Cortex of kidney (tissue), 1 donor: ENCODE measurements around the gene MRM2.

Experiments
- DNase-seq: peaks from one replicate; lab custom pipeline; 2025; lab: John Stamatoyannopoulos, UW

Gene MRM2

DNA sequence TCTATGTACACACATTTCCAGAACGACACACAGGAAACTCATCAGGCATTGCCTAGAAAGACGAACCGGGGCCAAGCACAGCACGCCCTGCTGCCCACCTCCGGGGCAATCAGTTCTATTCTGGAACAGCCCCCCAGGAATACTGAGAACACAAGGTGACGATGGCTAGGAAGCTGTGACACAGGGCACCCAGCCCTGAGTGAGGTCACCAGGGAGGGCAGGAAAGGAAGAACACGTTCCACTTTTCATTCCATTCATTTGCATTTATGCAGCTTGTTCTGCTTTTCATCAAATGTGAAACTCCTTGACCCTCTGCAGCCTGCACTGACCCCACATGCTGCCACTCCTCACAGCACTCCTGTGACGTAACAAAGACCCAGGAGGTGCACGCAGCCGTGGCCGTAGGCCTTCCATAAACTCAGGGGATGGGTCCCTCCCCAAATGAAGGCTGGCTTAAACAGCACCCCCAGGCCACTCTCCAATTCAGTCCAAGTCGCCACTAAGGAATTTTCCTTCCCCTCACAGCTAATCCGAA, 38.2 kb downstream of the MRM2 start:
- DNase-seq = no peak

DNA sequence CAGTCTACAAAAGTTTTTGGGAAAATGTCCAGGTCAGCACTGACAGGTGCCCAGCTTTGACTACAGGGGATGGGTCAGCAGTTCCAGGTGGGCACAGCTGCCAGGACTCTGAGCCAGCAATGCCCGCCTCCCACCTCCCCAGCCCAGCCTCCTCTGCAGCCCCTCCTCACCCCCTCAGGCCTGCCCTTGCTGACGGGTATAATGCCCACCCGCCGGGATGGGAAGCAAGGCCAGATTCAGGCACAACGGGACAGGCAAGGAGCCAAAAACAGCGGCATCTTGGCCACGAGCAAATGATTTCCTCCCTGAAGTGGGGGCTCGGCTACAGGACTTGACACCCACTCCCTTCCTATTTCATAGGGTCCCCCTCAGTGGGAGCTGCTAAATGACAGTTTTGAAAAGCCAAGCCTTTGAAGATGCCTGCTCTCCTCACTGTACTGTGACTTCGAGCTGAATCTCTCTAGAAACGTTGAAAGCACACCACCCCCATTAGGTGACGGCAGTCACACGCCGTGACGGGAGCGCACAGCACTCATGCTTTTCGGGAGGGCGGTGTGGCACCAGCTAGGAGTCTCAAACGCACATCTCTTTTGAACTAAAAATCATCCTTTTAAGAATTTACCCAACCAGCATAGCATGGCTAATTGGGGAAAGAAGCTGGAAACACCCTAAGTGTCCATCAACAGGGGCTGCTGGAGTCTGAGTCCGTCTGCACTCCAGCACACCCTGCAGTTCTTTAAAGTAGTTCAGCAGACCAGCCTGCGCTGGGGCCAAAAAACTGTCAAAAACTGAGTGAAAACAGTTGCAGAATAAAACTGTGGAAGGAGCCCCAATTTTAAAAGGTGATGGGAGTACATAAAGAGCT, 38.9 kb downstream of the MRM2 start:
- no peak for DNase-seq

DNA sequence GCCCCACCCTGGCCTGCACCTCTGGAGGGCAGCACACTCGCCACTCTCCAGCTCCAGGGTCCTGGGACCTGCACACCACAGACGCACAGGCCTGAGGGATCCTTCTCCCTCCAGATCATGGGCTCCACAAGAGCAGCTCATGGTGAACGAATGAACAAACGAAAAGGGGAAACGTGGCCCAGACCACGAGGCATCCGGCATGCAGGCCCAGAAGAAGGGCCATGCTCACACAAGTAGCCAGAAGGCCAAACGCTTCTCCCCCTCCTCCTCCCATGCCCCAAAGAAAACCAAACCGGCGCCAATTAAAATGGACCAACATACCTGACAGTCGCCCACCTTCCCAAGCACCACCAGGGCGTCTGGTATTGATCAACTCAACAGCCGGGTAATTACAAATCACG, 39.6 kb downstream of the MRM2 start:
- DNase-seq = no peak

DNA sequence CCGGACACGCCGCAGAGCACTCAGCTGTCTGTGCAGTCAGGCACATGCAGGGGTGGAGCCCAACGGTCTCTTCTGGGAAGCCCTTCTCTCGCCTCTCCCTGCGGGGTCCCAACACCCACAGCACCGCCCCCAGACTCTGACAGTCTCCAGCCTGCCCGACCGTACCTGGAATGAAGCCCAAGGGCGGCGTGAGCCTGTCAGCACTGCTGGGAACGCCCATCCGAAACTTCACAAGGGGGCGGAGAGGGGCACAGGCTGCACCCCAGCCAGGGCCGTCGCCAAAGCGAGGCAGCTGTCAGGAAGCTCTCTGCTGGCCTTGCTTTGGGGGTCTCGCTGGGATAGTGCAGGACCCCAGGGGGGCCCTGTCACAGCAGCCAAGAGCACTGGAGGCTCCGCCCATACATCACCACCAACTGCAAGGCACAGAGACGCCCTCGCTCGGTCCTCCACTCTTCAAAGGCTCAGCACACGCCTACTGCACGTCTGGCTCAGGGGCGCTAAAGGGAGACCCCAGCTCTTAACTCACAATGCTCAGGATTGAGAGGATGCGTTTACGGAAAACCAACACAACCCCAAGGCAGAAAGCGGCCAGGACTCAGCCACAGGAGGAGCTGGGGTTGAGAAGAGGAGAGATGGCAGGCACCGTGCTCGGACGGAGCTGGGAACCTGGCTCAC, 40.2 kb downstream of the MRM2 start:
- DNase-seq = no peak

DNA sequence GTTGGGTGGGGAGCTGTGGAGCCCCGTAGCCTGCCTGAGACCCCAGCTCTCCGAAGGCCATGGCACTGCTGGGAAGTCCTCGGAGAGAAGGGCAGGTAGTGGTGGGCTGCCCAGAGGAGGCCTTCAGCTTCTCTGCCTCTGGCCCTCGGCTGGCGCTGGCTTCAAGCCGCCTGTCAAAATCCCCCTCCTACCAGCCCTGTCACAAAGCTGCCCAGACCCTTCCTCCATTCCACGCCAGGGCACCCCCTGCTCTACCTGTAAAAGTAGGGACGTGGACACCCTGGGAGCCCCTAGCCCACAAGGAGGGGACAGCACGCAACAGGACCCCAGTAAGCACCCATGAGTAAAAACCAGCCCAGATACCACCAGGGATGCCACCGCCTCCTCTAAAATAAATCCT, 40.9 kb downstream of the MRM2 start:
- DNase-seq = no peak

DNA sequence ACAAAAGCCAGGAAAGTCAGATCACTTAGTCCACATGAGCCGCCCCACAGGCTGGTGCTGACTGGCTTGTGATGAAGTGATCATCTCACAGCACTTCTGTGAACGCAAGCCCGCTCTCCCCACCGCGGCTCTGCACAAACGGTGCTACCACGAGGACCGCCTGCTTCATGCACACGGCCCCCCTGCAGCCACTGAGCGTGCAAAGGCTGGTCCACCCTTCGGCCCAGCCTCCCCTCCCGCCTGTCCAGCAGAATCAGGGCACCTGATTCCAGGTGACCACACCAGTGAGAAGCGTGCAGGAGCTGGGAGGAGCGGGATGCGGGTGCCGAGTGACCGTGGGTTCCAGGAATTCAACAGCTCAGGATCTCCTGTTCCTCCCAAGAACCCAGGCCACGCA, 41.4 kb downstream of the MRM2 start:
- DNase-seq = no peak

DNA sequence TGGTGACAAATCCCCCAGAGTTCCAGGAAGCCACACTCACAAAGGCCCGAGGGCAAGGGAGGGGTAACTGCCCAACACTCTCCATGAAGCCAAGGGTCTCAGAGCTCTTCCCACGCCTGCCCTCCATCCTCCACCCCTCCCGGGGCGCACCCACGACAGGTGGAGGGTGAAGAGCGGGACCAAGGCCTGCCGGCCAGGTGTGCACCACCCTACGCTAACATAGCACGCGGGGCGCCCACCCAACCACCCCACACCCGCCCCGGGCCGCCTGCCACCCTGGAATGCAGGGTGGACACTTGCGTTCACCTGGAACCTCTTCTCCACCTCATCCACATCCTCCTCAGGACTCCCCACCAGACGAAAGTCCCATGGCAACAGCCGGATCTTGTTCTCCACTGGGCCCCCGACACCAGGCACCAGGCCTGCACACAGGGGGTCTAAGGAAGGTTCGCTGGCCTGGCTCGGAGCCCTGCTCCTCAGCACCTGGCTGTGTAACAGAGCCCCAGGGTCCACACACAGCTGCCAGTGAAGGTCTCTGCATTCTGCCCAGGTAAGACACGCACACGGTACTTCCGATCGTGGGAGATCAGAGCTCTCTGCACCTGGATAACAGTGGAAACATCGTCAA, 41.9 kb downstream of the MRM2 start:
- DNase-seq = no peak

DNA sequence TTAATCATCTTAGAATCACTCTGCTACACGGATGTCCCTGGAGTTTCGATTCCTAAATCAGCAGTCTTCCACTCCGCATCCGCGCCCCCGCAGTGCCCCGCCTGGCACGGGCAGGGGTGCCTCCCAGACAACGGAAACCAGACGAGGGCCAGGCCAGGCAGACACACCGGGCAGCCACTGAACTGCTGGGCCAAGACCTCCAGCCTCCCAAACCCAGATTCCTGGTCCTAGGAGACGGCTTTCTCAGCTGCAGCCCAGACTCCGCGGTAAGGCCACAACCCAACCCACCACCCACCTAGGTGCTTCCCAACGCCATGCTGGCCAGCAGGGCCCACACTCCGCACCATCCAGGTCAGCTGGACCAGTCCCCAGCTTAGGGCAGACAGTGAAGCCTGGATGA, 42.5 kb downstream of the MRM2 start:
- no peak for DNase-seq

DNA sequence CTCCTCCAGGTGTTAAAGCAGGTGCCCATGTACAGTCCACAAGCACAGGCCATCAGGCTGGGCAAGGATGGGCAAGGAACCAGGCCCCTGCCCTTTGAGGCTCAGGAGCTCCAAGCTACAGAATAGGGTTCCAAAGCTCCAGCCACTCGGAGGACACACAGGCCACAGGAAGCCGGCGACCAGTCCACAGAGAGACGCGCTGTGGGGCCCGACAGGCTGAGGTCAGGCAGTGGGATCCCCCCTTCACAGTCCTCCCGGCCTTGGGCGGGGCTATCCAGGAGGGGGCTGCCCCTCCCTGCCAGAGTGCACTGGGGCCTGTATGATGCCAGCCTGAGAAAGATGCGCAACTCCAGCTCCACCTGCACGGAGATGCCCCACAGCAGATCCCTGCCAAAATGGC, 43.2 kb downstream of the MRM2 start:
- DNase-seq = no peak

DNA sequence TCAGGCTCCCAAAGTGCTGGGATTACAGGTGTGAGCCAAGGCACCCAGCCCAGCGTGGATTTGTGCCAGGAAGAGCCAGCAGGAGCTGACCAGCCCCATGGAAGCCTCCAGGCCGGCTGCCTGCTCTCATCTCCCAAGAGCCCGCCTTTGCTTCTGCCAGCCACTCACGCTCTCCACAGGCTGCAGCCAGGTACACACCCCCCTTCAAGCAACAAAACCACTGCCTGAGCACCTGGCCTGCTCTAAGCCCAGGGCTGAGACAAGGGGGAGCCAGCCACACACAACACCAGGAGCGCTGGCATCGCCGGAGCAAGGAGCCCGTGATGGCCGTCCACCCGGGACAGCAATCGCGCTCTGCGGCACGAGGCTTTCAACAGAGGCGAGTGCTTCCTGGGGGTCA, 43.8 kb downstream of the MRM2 start:
- DNase-seq = no peak

DNA sequence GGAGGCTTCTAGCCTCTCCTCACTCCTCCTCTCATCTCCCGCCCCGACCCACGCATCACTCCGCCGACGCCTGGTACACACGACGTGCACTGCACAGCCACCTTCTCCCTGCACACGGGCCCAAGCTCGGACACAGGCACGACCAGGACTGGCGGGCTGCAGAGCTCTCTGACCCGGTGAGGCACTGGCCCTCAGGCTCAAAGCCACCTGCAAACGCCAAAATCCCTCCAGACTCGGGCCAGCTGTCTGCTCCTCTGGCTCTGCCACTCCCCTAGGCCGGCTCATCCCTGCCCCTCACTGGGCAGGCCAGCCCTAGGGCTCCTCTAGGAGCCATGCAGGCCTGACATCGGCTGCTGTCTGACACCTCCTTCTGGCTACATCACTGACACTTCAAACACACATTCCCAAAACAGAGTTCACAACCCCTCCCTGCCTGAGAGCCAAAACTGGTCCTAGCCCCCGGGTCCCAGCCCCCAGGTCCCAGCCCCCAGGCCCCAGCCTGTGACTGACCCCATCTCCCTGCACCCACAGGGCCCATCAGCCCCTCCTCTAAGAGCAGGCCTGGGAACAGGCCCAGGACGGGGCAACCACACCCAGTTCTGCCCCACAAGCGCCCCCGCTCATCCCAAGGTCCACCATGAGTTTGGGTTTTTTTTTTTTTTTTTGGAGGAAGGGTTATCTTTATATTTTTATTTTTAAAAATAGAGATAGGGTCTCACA, 44.4 kb downstream of the MRM2 start:
- no peak for DNase-seq

DNA sequence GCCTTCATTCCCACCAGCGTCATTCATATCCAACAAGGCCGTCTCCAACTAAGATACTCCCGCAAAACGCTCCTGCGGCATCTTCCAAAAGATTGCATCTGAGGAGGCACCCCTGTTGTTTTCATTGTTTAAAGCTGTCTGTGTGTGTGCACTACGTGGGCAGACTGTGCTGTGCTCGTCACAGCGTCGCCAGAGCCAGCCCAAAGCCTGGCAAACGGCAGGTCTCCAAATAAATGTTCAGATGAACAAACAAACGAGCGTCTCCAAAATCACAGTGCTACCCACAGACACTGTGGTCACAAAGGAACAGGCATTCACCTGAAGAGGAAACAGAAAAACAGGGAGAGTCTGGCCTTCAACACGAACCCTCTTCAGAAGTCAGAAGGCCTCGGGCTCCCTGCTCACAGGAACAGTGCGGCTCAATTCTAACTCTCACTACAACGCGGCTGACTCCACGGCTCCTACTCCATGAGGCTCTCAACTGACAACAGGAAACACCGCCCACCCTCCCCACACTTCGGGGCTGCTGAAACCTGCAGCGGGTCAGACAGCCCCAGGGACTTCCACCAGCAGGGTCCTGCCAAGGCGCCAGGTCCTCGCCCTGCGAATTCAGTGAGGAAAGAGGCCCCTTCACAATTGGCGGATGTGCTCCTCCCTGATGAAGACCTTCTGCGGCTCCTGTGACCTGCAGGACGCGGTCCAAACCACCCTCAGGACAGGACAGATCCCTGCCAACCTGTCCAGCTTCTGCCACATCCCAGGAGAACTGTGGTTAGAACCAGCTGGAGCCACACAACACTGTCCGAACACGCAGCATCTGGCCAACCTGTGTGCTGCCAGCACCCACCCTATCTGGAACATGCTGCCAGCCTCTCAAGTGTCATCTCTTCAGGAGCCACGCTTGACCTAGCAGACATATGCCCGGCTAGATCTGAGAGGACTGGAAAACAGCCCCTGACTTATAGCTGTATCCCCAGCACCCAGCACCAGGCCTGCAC, 45.3 kb downstream of the MRM2 start:
- DNase-seq = no peak

DNA sequence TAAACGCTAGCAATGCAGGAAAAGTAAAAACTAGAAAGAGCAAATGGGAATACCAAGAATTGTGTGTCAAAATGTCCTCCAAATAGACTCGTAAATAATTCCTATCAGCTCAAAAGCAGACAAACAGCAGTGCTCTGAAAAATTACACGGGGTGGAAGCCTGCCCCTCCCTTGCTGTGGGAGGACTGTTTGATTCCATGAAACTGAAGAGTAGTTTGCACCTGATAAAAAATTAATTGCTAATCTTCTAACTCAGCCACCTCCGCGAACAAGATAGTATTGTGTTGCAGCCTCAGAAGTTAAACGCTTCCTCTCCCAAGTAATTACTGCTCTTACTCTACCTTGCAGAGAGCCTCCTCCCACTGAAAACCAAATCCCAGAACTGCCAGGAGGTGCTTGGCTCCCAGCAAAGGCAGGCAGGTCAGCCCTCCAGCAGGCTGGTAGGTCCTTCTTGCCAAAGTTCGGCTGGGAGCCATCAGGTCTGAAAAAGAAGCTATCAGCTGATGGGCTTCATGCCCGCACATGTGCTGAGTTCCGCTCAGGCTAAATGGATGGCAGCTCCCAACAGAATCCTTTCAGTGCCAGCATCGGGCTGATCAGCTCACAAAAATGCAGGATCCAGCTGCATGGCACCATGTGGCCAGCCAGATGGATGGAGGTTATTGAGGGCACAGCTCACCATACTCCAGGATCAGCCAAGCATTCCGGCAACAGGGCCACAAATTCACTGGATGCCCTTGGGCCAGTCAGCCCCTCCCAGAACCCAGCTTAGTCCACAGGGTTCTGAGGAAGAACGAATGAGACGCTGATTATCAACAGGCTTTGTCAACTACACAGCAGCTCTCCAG, 46.4 kb downstream of the MRM2 start:
- no peak for DNase-seq

DNA sequence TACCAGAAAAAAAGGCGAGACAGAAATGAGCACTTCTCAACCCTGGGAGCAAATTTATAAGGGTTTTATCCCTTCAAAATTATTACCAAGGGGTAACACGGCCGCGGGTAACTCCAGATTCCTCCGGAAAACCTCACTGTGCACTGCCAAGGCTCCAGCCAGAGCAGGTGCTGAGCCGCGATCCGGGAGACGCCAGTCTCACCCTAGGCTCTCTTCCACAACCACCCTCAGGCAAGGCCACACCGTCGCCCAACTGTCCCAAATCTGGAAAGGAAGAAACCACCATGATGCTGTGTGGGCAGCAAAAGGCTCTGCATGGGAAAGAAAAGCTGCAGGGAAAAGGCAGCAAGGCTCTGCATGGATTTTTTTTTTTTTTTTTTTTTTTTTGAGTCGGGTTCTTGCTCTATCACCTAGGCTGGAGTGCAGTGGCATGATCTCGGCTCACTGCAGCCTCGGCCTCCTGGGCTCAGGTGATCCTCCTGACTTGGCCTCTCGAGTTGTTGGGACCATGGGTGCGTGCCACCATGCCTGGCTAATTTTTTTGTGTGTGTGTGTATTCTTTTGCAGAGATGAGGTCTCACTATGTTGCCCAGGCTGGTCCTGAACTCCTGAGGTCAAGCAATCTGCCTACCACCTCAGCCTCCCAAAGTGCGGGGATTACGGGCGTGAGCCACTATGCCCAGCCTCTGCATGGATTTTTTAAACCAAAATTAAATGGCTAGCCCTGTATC, 48.3 kb downstream of the MRM2 start:
- DNase-seq = no peak

DNA sequence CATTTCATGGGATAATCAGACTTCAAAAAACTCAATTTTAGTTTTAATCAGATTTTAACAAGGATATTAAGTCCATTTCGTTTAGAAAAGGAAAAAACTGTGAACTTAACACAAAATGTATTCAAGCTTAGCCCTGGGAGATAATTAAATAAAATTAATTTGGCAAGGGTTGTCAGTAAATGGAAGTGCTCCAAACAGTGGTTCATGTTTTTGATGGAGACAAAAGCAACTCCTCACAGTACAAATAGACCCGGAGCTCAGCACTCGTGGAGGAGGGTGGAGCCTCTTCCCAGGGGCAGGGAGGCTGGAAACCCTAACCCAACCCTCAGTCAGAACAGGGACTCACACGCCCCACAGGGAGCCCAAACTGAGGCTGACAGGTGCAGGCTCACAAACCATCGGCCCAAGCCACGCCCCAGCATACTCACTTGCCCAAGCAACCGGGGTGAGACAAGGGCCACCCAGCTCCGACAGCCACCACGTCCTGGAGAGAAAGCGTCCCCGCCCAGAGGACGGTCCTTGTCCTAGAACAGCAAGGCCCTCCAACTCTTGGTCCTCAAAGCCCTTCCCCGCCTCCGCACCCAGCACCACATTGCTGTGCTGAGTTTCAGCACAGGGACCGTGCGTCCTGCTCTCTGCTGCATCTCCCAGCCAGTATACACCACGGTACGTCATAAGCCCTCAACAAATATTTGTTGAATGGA, 49.0 kb downstream of the MRM2 start:
- DNase-seq = no peak

DNA sequence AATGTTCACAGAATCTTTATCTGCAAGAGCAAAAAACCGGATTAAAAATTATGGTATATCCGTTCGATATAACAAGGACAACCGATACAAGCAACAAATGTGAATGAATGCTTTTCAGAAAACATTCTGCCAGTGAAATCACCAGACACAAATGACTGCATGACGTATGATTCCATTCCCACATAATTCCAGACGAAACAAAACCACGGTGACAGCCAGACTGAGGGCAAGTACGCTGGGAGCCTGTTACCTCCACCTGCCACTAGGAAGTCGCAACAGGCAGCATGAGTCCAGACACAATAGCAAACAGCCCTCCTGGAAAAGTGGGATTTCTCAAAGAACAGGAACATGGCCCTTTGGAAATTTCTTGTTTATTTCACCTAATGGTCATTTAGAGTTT, 51.0 kb downstream of the MRM2 start:
- DNase-seq = no peak

DNA sequence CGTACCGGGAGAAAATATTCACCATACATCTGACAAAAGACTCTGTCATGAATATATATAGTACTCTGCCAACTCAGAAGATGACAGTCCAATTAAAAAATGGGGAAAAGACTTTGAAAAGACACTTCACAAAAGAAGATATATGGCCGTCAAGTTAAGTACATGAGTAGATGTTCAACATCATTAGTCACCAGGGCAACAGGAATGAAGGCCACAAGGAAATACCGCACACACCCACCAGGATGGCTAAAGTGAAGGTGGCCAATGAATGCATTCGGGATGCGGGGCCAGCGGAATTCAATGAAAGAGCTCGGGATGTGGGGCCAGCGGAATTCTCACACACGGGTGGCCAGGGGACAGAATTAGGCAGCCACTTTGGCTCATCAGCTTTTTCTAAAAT, 51.5 kb downstream of the MRM2 start:
- DNase-seq = no peak

DNA sequence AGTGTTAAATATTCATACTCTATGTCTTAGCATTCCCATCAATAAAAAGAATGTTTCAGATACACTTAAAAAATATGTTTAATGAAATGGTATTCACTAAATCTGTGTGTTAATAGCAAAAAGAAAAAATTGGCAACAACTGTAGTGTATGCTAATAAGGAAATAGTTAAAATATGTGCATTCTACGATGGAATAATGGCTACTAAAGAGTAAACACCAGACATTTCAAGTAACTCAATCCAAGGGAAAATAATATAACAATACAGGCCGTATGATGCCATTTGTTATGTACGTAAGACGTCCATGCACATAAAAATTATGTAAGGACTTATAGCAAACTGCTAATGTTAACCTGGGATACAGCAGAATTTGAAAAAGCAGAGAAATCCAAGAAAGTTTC, 55.8 kb downstream of the MRM2 start:
- no peak for DNase-seq

DNA sequence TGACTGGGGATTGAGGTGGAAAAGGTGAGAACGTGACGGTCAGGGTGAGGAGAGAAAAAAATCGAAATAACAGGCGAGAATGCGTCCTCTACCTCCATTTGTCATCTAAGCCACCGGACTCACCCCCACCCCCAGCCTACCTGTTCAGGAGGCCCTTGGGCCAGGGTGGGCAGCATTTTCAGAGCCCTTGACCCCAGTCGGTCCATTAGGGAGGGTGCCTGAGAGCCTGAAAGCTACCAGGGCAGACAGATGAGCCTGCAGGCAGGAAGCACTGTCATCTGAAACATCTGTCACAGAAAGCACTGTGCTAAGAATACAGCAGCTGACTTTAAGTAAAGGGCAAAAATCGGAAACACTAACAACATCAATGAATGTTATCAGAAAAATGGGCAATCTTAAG, 56.3 kb downstream of the MRM2 start:
- DNase-seq = no peak
